Ishikawa (cell line): ENCODE data around the gene NFATC1.

ENCODE experiments used
- CEBPB ChIP-seq: IDR thresholded peaks from 2 replicates; pipeline ENCODE4 v1.6.1; 2012
- CREB1 ChIP-seq: IDR thresholded peaks from 2 replicates; pipeline ENCODE4 v1.6.1; 2012; ENCODE audit warnings: low read depth
- EGR1 ChIP-seq: IDR thresholded peaks from 2 replicates; pipeline ENCODE4 v1.6.1; 2012
- EP300 ChIP-seq: IDR thresholded peaks from 2 replicates; pipeline ENCODE4 v1.6.1; 2012; ENCODE audit warnings: borderline replicate concordance
- FOXM1 ChIP-seq: IDR thresholded peaks from 2 replicates; pipeline ENCODE4 v1.6.1; 2012; ENCODE audit warnings: low read depth, borderline replicate concordance
- MAX ChIP-seq: IDR thresholded peaks from 2 replicates; pipeline ENCODE4 v1.6.1; 2012
- NFIC ChIP-seq: IDR thresholded peaks from 2 replicates; pipeline ENCODE4 v1.6.1; 2012
- RAD21 ChIP-seq: IDR thresholded peaks from 2 replicates; pipeline ENCODE4 v1.6.1; 2012; ENCODE audit warnings: low read depth
- REST ChIP-seq: IDR thresholded peaks from 2 replicates; pipeline ENCODE4 v1.6.1; 2012; ENCODE audit warnings: low read depth, mild to moderate bottlenecking
- TAF1 ChIP-seq: IDR thresholded peaks from 2 replicates; pipeline ENCODE4 v1.6.1; 2012; ENCODE audit warnings: low read depth, mild to moderate bottlenecking
- TCF12 ChIP-seq: IDR thresholded peaks from 2 replicates; pipeline ENCODE4 v1.6.1; 2012; ENCODE audit warnings: low read depth
- TEAD4 ChIP-seq: IDR thresholded peaks from 2 replicates; pipeline ENCODE4 v1.6.1; 2012
- USF1 ChIP-seq: IDR thresholded peaks from 2 replicates; pipeline ENCODE4 v1.6.1; 2012
- YY1 ChIP-seq: IDR thresholded peaks from 2 replicates; pipeline ENCODE4 v1.6.1; 2012; ENCODE audit warnings: low read depth
- ZBTB7A ChIP-seq: IDR thresholded peaks from 2 replicates; pipeline ENCODE4 v1.6.1; 2012; ENCODE audit warnings: low read depth

NFATC1 gene

DNA sequence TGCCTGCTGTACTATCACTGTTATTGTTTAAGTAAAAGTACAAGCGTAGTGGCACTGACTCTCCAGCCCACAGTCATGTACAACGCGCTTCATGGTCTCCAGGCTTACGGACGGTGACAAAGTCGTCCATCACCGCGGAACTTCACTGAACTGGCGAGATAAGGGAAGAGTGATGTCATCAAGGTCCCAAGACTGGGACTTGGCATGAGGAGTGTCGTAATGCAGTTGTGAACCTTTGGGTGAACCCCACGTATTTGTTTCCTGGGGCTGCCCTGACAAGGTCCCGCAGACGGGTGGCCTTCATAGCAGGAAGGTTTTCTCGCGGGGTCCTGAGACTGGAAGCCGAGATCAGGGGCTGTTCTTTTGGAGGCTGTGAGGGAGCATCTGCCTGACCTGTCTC, 17.3 kb downstream of the NFATC1 start:
- TF ChIP-seq MAX (no peak), TEAD4 (no peak), TAF1 (no peak), EP300 (no peak), USF1 (no peak), RAD21 (no peak), REST (no peak), CREB1 (no peak), TCF12 (no peak), ZBTB7A (no peak), FOXM1 (no peak), NFIC (no peak), CEBPB (no peak), EGR1 (no peak), YY1 (no peak)

GRCh38 chr18:79413426-79413825, 17.7 kb downstream of the NFATC1 start:
- no peak for TF ChIP-seq MAX
- no peak for TF ChIP-seq TCF12
- TF ChIP-seq TAF1, result no peak
- TF ChIP-seq REST, result no peak
- TF ChIP-seq RAD21, result no peak
- TF ChIP-seq TEAD4, result no peak
- TF ChIP-seq ZBTB7A, result no peak
- TF ChIP-seq CEBPB, result no peak
- no peak for TF ChIP-seq EP300
- no peak for TF ChIP-seq USF1
- TF ChIP-seq EGR1, result no peak
- no peak for TF ChIP-seq YY1
- TF ChIP-seq CREB1, result no peak
- no peak for TF ChIP-seq FOXM1
- no peak for TF ChIP-seq NFIC

GRCh38 chr18:79413901-79414300, 18.2 kb downstream of the NFATC1 start:
- TF ChIP-seq REST (no peak), TCF12 (no peak), EGR1 (no peak), CREB1 (no peak), TEAD4 (no peak)

DNA sequence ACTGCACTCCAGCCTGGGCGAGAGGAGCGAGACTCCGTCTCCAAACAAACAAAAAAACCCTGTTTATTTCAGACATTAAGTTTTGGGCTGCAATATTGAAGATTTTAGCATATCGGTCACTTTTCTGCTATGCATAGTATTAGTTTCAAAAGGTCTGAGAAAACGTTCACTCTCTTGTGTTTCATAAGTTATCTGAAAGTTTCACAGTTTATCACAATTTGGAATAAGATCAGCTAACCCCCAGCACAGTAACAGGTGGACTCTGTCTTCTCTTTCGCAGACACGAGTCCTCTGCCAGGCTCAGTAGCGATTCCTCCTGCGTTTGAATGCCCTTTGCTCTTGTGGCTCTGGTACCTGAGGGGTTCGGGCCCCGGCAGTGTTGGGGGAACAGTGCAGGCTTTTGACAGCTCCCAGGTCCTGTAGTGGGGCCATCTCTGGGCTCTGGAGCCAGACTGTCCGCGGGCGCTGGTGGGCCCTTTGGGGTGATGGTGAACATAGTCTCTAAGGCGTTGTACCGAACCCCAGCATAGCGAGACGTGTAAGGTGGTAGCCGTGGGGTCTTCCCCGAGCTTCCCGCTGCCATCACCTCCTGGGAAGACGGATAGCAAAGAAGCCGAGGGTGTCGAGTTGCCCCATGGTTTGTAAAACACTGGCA, 20.4 kb downstream of the NFATC1 start:
- TF ChIP-seq EP300, result no peak
- TF ChIP-seq CREB1, result no peak
- no peak for TF ChIP-seq NFIC
- TF ChIP-seq ZBTB7A, result no peak
- no peak for TF ChIP-seq FOXM1
- no peak for TF ChIP-seq TEAD4
- no peak for TF ChIP-seq RAD21
- TF ChIP-seq EGR1, result no peak

- no peak for TF ChIP-seq TEAD4
- no peak for TF ChIP-seq NFIC
- no peak for TF ChIP-seq RAD21
- TF ChIP-seq CREB1, result no peak
- TF ChIP-seq TCF12, result no peak
- no peak for TF ChIP-seq EP300
- no peak for TF ChIP-seq YY1
These were observed 20.9 kb downstream of the NFATC1 start for GRCh38 chr18:79416677-79417052.
